Immature natural killer cell (primary cell): Measurements from ENCODE around the gene REEP3. TPM values are rescaled to one million over a fixed set of nuclear protein-coding genes. Genes with fewer than 3 reads are reported as not detected.

ENCODE experiments used
- DNase-seq, 3 donors: peaks; one replicate each; pipeline ENCODE4 v3.0.0; 2022; ENCODE audit warnings: mixed read lengths in 1 of 3
- H3K27ac Mint-ChIP-seq, 6 donors: one replicate each; pipeline ENCODE4 v1.8.0; 2020; ENCODE audit warnings: mixed read lengths in 6 of 6, mild to moderate bottlenecking in 5 of 6, inconsistent platforms in 4 of 6, moderate library complexity in 3 of 6
- H3K27me3 Mint-ChIP-seq, 3 donors: one replicate each; pipeline ENCODE4 v1.8.0; 2020 to 2021; ENCODE audit warnings: low read depth in 3 of 3, mild to moderate bottlenecking in 3 of 3, mixed read lengths in 3 of 3, moderate library complexity in 3 of 3, inconsistent platforms in 1 of 3
- H3K36me3 Mint-ChIP-seq, 3 donors: one replicate each; pipeline ENCODE4 v1.8.0; 2020; ENCODE audit warnings: mixed read lengths in 3 of 3, inconsistent platforms in 2 of 3, mild to moderate bottlenecking in 2 of 3
- H3K4me1 Mint-ChIP-seq, 2 donors: one replicate each; pipeline ENCODE4 v1.8.0; 2020; ENCODE audit warnings: inconsistent platforms in 2 of 2, mild to moderate bottlenecking in 2 of 2, mixed read lengths in 2 of 2, moderate library complexity in 1 of 2
- H3K4me3 Mint-ChIP-seq, 5 donors: one replicate each; pipeline ENCODE4 v1.8.0; 2020; ENCODE audit warnings: mild to moderate bottlenecking in 5 of 5, mixed read lengths in 5 of 5, inconsistent platforms in 3 of 5, moderate library complexity in 3 of 5
- H3K9me3 Mint-ChIP-seq, 6 donors: one replicate each; pipeline ENCODE4 v1.8.0; 2020; ENCODE audit warnings: mild to moderate bottlenecking in 6 of 6, mixed read lengths in 6 of 6, inconsistent platforms in 4 of 6, moderate library complexity in 3 of 6
- polyA plus RNA-seq, 3 donors: library from polyadenylated mRNA; unstranded; fragments of 300-500 nt; fragmentation: Illumina TruSeq; gene quantifications; one replicate each; pipeline ENCODE4 v1.2.3, GENCODE V29; 2021

The REEP3 gene
- polyA plus RNA-seq, 3 donors from 2014 or later: 4.1 to 8.2 (median 5.2) TPM

GRCh38 chr10:63543576-63543962 is 22.4 kb downstream of the REEP3 start:
- H3K4me1 Mint-ChIP-seq: no peaks in the 10 kb centered on the region
- peaks cover 0 to 5% (median 0%) of the 10 kb centered on the region in 3 donors for H3K36me3 Mint-ChIP-seq
- no peak overlapping the region for H3K4me3 Mint-ChIP-seq
- H3K27ac Mint-ChIP-seq: no peak overlapping the region
- no peaks in the 10 kb centered on the region for H3K27me3 Mint-ChIP-seq
- no peak for DNase-seq
- no peaks in the 10 kb centered on the region for H3K9me3 Mint-ChIP-seq

GRCh38 chr10:63544418-63544817 is 23.2 kb downstream of the REEP3 start:
- peaks cover 0 to 5% (median 0%) of the 10 kb centered on the region in 3 donors for H3K36me3 Mint-ChIP-seq
- no peaks in the 10 kb centered on the region for H3K9me3 Mint-ChIP-seq
- no peaks in the 10 kb centered on the region for H3K27me3 Mint-ChIP-seq
- no peak for DNase-seq
- no peak overlapping the region for H3K4me3 Mint-ChIP-seq
- H3K4me1 Mint-ChIP-seq: no peaks in the 10 kb centered on the region
- no peak overlapping the region for H3K27ac Mint-ChIP-seq

- Mint-ChIP-seq H3K36me3 (peaks cover 0 to 5% (median 0%) of the 10 kb centered on the region in 3 donors), H3K9me3 (no peaks in the 10 kb centered on the region), H3K27me3 (no peaks in the 10 kb centered on the region), H3K27ac (no peak overlapping the region), H3K4me1 (peaks cover 0 to under 1% of the 10 kb centered on the region in 2 donors), H3K4me3 (no peak overlapping the region)
- DNase-seq: no peak
These were observed 26.6 kb downstream of the REEP3 start for GRCh38 chr10:63547628-63548360.

- no peaks in the 10 kb centered on the region for H3K27me3 Mint-ChIP-seq
- no peaks in the 10 kb centered on the region for H3K9me3 Mint-ChIP-seq
- H3K4me3 Mint-ChIP-seq: no peak overlapping the region
- H3K36me3 Mint-ChIP-seq: peaks cover 0 to 5% (median 0%) of the 10 kb centered on the region in 3 donors
- no peak overlapping the region for H3K27ac Mint-ChIP-seq
- peaks cover 0 to 6% of the 10 kb centered on the region in 2 donors for H3K4me1 Mint-ChIP-seq
- no peak for DNase-seq
These were observed 27.7 kb downstream of the REEP3 start for GRCh38 chr10:63548860-63549259.

- Mint-ChIP-seq H3K4me1 (peaks cover 8 to 12% of the 10 kb centered on the region in 2 donors), H3K36me3 (peaks cover 0 to 5% (median 0%) of the 10 kb centered on the region in 3 donors), H3K27me3 (no peaks in the 10 kb centered on the region), H3K4me3 (no peak overlapping the region), H3K9me3 (no peaks in the 10 kb centered on the region), H3K27ac (peak overlapping the region in 1 of 6 donors; percentile 69)
- no peak for DNase-seq
These were observed 28.6 kb downstream of the REEP3 start for GRCh38 chr10:63549810-63550209.

GRCh38 chr10:63553031-63553430 is 31.8 kb downstream of the REEP3 start:
- no peaks in the 10 kb centered on the region for H3K9me3 Mint-ChIP-seq
- H3K27ac Mint-ChIP-seq: no peak overlapping the region

GRCh38 chr10:63553473-63553872 is 32.3 kb downstream of the REEP3 start:
- DNase-seq: no peak
- Mint-ChIP-seq H3K4me3 (no peak overlapping the region), H3K36me3 (no peaks in the 10 kb centered on the region), H3K27ac (no peak overlapping the region), H3K9me3 (no peaks in the 10 kb centered on the region), H3K27me3 (no peaks in the 10 kb centered on the region), H3K4me1 (peaks cover 16 to 19% of the 10 kb centered on the region in 2 donors)

More at GRCh38 chr10:63553031-63553430, 31.8 kb downstream of the REEP3 start:
- DNase-seq: no peak
- Mint-ChIP-seq H3K4me3 (no peak overlapping the region), H3K36me3 (no peaks in the 10 kb centered on the region), H3K4me1 (peaks cover 16 to 19% of the 10 kb centered on the region in 2 donors), H3K27me3 (no peaks in the 10 kb centered on the region)

- Mint-ChIP-seq H3K36me3 (no peaks in the 10 kb centered on the region), H3K9me3 (no peaks in the 10 kb centered on the region), H3K27ac (peak overlapping the region in 5 of 6 donors; percentile 0 to 63 (median 5)), H3K4me3 (no peak overlapping the region), H3K27me3 (peaks cover 0 to 2% (median 0%) of the 10 kb centered on the region in 3 donors), H3K4me1 (peaks cover 16 to 19% of the 10 kb centered on the region in 2 donors)
- DNase-seq: peak; percentile 24 to 39 (median 38)
These were observed 33.5 kb downstream of the REEP3 start for GRCh38 chr10:63554657-63555056.

GRCh38 chr10:63555330-63555729 is 34.1 kb downstream of the REEP3 start:
- H3K36me3 Mint-ChIP-seq: no peaks in the 10 kb centered on the region
- H3K4me3 Mint-ChIP-seq: no peak overlapping the region
- peaks cover 0 to 2% (median 0%) of the 10 kb centered on the region in 3 donors for H3K27me3 Mint-ChIP-seq
- H3K9me3 Mint-ChIP-seq: no peaks in the 10 kb centered on the region
- H3K4me1 Mint-ChIP-seq: peaks cover 16 to 19% of the 10 kb centered on the region in 2 donors
- no peak for DNase-seq
- H3K27ac Mint-ChIP-seq: peak overlapping the region in 1 of 6 donors; percentile 5

GRCh38 chr10:63558132-63558784 is 37.1 kb downstream of the REEP3 start:
- Mint-ChIP-seq H3K4me3 (no peak overlapping the region), H3K9me3 (no peaks in the 10 kb centered on the region), H3K27me3 (peaks cover 0 to 2% (median 0%) of the 10 kb centered on the region in 3 donors), H3K4me1 (peaks cover 16 to 19% of the 10 kb centered on the region in 2 donors), H3K27ac (no peak overlapping the region), H3K36me3 (no peaks in the 10 kb centered on the region)
- no peak for DNase-seq

- H3K4me1 Mint-ChIP-seq: peaks cover 5 to 12% of the 10 kb centered on the region in 2 donors
- no peaks in the 10 kb centered on the region for H3K9me3 Mint-ChIP-seq
- H3K36me3 Mint-ChIP-seq: no peaks in the 10 kb centered on the region
- H3K27ac Mint-ChIP-seq: no peak overlapping the region
- H3K4me3 Mint-ChIP-seq: no peak overlapping the region
- peaks cover 0 to 2% (median 0%) of the 10 kb centered on the region in 3 donors for H3K27me3 Mint-ChIP-seq
- no peak for DNase-seq
These were observed 40.1 kb downstream of the REEP3 start for GRCh38 chr10:63561341-63561740.

GRCh38 chr10:63562391-63562790 is 41.2 kb downstream of the REEP3 start:
- Mint-ChIP-seq H3K4me1 (peaks cover 5 to 12% of the 10 kb centered on the region in 2 donors), H3K9me3 (no peaks in the 10 kb centered on the region), H3K36me3 (peaks cover 0 to 1% (median under 1%) of the 10 kb centered on the region in 3 donors), H3K27ac (no peak overlapping the region), H3K27me3 (peaks cover 0 to 4% (median 0%) of the 10 kb centered on the region in 3 donors), H3K4me3 (no peak overlapping the region)
- DNase-seq: no peak

GRCh38 chr10:63562857-63563256 is 41.7 kb downstream of the REEP3 start:
- H3K9me3 Mint-ChIP-seq: no peaks in the 10 kb centered on the region
- H3K36me3 Mint-ChIP-seq: peaks cover 0 to 5% (median 3%) of the 10 kb centered on the region in 3 donors
- no peak overlapping the region for H3K27ac Mint-ChIP-seq
- DNase-seq: no peak
- peaks cover 0 to 4% (median 0%) of the 10 kb centered on the region in 3 donors for H3K27me3 Mint-ChIP-seq
- H3K4me1 Mint-ChIP-seq: peaks cover 5 to 12% of the 10 kb centered on the region in 2 donors
- H3K4me3 Mint-ChIP-seq: no peak overlapping the region

GRCh38 chr10:63563623-63564022 is 42.4 kb downstream of the REEP3 start:
- DNase-seq: no peak
- no peak overlapping the region for H3K4me3 Mint-ChIP-seq
- no peak overlapping the region for H3K27ac Mint-ChIP-seq

More at GRCh38 chr10:63563623-63564022, 42.4 kb downstream of the REEP3 start:
- Mint-ChIP-seq H3K9me3 (no peaks in the 10 kb centered on the region), H3K4me1 (peaks cover 5 to 12% of the 10 kb centered on the region in 2 donors), H3K36me3 (peaks cover 0 to 5% (median 3%) of the 10 kb centered on the region in 3 donors), H3K27me3 (peaks cover 0 to 4% (median 0%) of the 10 kb centered on the region in 3 donors)
